HepG2 (cell line): ENCODE measurements around the gene KCTD1.

ENCODE experiments used
- FOXK2 ChIP-seq: fragments of 450-650 bp; IDR thresholded peaks from 2 replicates; pipeline ENCODE4 v1.6.1; 2016
- KAT2B ChIP-seq: fragments of 150-350 bp; IDR thresholded peaks from 2 replicates; pipeline ENCODE4 v1.6.1; 2014; ENCODE audit warnings: low read depth, low read length, borderline replicate concordance
- ZNF713 ChIP-seq: sonication (generic); formaldehyde crosslinking; IDR thresholded peaks from 2 replicates; pipeline ENCODE4 v1.4.0; 2020; ENCODE audit warnings: mild to moderate bottlenecking, missing genetic modification reagents

GRCh38 chr18:26409091-26409490 lies 139.3 kb downstream of the KCTD1 start:
- no peak for TF ChIP-seq FOXK2
- no peak for TF ChIP-seq KAT2B
- no peak for TF ChIP-seq ZNF713 (CRISPR knock-in tag)
